H1 (cell line): Measurements from ENCODE around the gene VIM. TPM values are rescaled to one million over a fixed set of nuclear protein-coding genes. Genes with fewer than 3 reads are reported as not detected.

Source experiments
- CTCF ChIA-PET: fragments of 300-600 bp; sonication (Branson Sonifier 250); formaldehyde crosslinking; loops from one replicate; lab custom pipeline; 2021; ENCODE audit not compliant: partially characterized antibody; lab: Charles Lee
- POLR2A ChIA-PET: fragments of 300-600 bp; sonication (Branson Sonifier 250); formaldehyde crosslinking; loops from one replicate; lab custom pipeline; 2021; ENCODE audit warnings: inconsistent platforms; ENCODE audit not compliant: partially characterized antibody; lab: Charles Lee
- DNase-seq, 2 experiments: peaks; one replicate each; pipeline versions ENCODE4 v3.0.0 to v3.0.0-alpha.2; 2010 to 2022; ENCODE audit warnings: low spot score in 2 of 2, low read depth in 1 of 2, mixed read lengths in 1 of 2
- FAIRE-seq: peaks from 2 replicates; lab custom pipeline; 2011; peaks lifted over from hg19 to GRCh38; lab: Jason Lieb, UNC
- H2AFZ ChIP-seq: 2 replicates; pipeline ENCODE4 v1.8.1; 2012; ENCODE audit warnings: low read length, inconsistent platforms
- H2AK5ac ChIP-seq: 2 replicates; pipeline ENCODE4 v1.6.1; 2013; ENCODE audit warnings: low read depth, low read length
- H2BK120ac ChIP-seq: replicated peaks from 2 replicates; pipeline ENCODE3; 2013; ENCODE audit warnings: low read depth, low read length, inconsistent platforms
- H2BK12ac ChIP-seq: 2 replicates; pipeline ENCODE4 v1.6.1; 2013; ENCODE audit warnings: low read depth, low read length
- H2BK15ac ChIP-seq: 2 replicates; pipeline ENCODE4 v1.6.1; 2013; ENCODE audit warnings: low read length
- H2BK20ac ChIP-seq: 2 replicates; pipeline ENCODE4 v1.6.1; 2013; ENCODE audit warnings: low read length
- H2BK5ac ChIP-seq: 2 replicates; pipeline ENCODE4 v1.6.1; 2013; ENCODE audit warnings: low read depth, low read length
- H3K14ac ChIP-seq: 2 replicates; pipeline ENCODE4 v1.6.1; 2013; ENCODE audit warnings: inconsistent platforms; ENCODE audit not compliant: insufficient read length
- H3K18ac ChIP-seq: 2 replicates; pipeline ENCODE4 v1.6.1; 2013; ENCODE audit warnings: low read length; ENCODE audit errors: extremely low read depth
- H3K23ac ChIP-seq: 2 replicates; pipeline ENCODE4 v1.6.1; 2013; ENCODE audit warnings: inconsistent platforms; ENCODE audit not compliant: insufficient read length
- H3K23me2 ChIP-seq: 2 replicates; pipeline ENCODE4 v1.6.1; 2013; ENCODE audit warnings: low read depth, low read length
- H3K27ac ChIP-seq: 2 replicates; pipeline ENCODE4 v1.6.1; 2011; ENCODE audit warnings: low read depth, low read length, inconsistent platforms
- H3K27me3 ChIP-seq, 4 experiments: replicated peaks in 1 of 4; 1 replicate in 1 of 4; 2 replicates in 3 of 4; pipeline versions ENCODE4 v1.6.1 to v1.8.1; 2011 to 2013; ENCODE audit warnings: low read length in 3 of 4, mild to moderate bottlenecking in 3 of 4, inconsistent platforms in 2 of 4, mixed read lengths in 2 of 4, moderate library complexity in 1 of 4; ENCODE audit not compliant: control insufficient read depth in 3 of 4, insufficient read depth in 3 of 4; ENCODE audit errors: extremely low read depth in 1 of 4
- H3K36me3 ChIP-seq, 4 experiments: 2 replicates each; pipeline versions ENCODE4 v1.6.1 to v1.8.1; 2011 to 2013; ENCODE audit warnings: mild to moderate bottlenecking in 4 of 4, low read length in 3 of 4, moderate library complexity in 2 of 4, control low read depth in 1 of 4, inconsistent platforms in 1 of 4; ENCODE audit not compliant: insufficient read depth in 4 of 4, control insufficient read depth in 2 of 4
- H3K4ac ChIP-seq: replicated peaks from 2 replicates; pipeline ENCODE3; 2013; ENCODE audit warnings: low read length, low read depth, mixed read lengths, inconsistent platforms; ENCODE audit not compliant: insufficient read length
- H3K4me1 ChIP-seq, 4 experiments: replicated peaks in 1 of 4; 1 replicate in 1 of 4; 2 replicates in 3 of 4; pipeline versions ENCODE4 v1.6.1 to v1.8.1; 2011 to 2013; ENCODE audit warnings: low read length in 3 of 4, inconsistent platforms in 2 of 4, mixed read lengths in 1 of 4; ENCODE audit not compliant: insufficient read depth in 4 of 4, control insufficient read depth in 3 of 4
- H3K4me2 ChIP-seq, 2 experiments: 2 replicates each; pipeline versions ENCODE4 v1.6.1 to v1.8.1; 2011 to 2013; ENCODE audit warnings: low read depth in 2 of 2, low read length in 2 of 2, control low read depth in 1 of 2, inconsistent platforms in 1 of 2, mild to moderate bottlenecking in 1 of 2; ENCODE audit not compliant: insufficient read depth in 1 of 2
- H3K4me3 ChIP-seq, 4 experiments: fragments of 200-600, 300-600 bp in 1 of 4; sonication (generic), shearing (Covaris generic), sonication (Bioruptor Twin) in 1 of 4; 2 replicates each; pipeline versions ENCODE4 v1.5.1 to v1.8.1; 2011 to 2016; ENCODE audit warnings: low read length in 4 of 4, low read depth in 3 of 4, control low read depth in 2 of 4, inconsistent platforms in 2 of 4, mild to moderate bottlenecking in 2 of 4, mixed read lengths in 1 of 4, moderate library complexity in 1 of 4; ENCODE audit not compliant: insufficient read depth in 2 of 4; ENCODE audit errors: extremely low read depth in 1 of 4
- H3K56ac ChIP-seq: replicated peaks from 2 replicates; pipeline ENCODE3; 2013; ENCODE audit warnings: low read depth, mild to moderate bottlenecking, mixed read lengths, low read length, inconsistent platforms; ENCODE audit not compliant: insufficient read length
- H3K79me1 ChIP-seq: 2 replicates; pipeline ENCODE4 v1.6.1; 2013; ENCODE audit warnings: low read depth, low read length, control low read depth
- H3K79me2 ChIP-seq, 2 experiments: 2 replicates each; pipeline versions ENCODE4 v1.6.1 to v1.8.1; 2012 to 2013; ENCODE audit warnings: low read length in 2 of 2, mild to moderate bottlenecking in 2 of 2, inconsistent platforms in 1 of 2; ENCODE audit not compliant: insufficient read depth in 2 of 2, control insufficient read depth in 1 of 2
- H3K9ac ChIP-seq, 4 experiments: replicated peaks in 1 of 4; 1 replicate in 1 of 4; 2 replicates in 3 of 4; pipeline versions ENCODE4 v1.6.1 to v1.8.1; 2011 to 2013; ENCODE audit warnings: low read depth in 3 of 4, low read length in 3 of 4, control low read depth in 2 of 4, mild to moderate bottlenecking in 2 of 4, moderate library complexity in 2 of 4, inconsistent platforms in 1 of 4; ENCODE audit errors: extremely low read depth in 1 of 4
- H3K9me3 ChIP-seq, 2 experiments: 2 replicates each; pipeline versions ENCODE4 v1.6.1 to v1.8.1; 2012 to 2013; ENCODE audit warnings: mild to moderate bottlenecking in 2 of 2, moderate library complexity in 2 of 2, control low read depth in 1 of 2, inconsistent platforms in 1 of 2, low read depth in 1 of 2, low read length in 1 of 2, mixed read lengths in 1 of 2; ENCODE audit not compliant: insufficient read depth in 2 of 2
- H4K20me1 ChIP-seq, 2 experiments: replicated peaks in 1 of 2; 2 replicates each; pipeline versions ENCODE3 to v1.8.1; 2011 to 2013; ENCODE audit warnings: inconsistent platforms in 2 of 2, low read length in 2 of 2, mild to moderate bottlenecking in 1 of 2; ENCODE audit not compliant: insufficient read depth in 2 of 2, control insufficient read depth in 1 of 2
- H4K5ac ChIP-seq: 2 replicates; pipeline ENCODE4 v1.6.1; 2013; ENCODE audit warnings: low read length, low read depth, mixed read lengths, inconsistent platforms; ENCODE audit not compliant: insufficient read length
- H4K8ac ChIP-seq: 2 replicates; pipeline ENCODE4 v1.8.0; 2013; ENCODE audit warnings: mild to moderate bottlenecking, moderate library complexity, low read length, inconsistent platforms; ENCODE audit not compliant: insufficient read depth; ENCODE audit errors: extremely low read depth
- H4K91ac ChIP-seq: replicated peaks from 2 replicates; pipeline ENCODE3; 2013; ENCODE audit warnings: low read length, mixed read lengths, inconsistent platforms; ENCODE audit not compliant: insufficient read length
- EGR1 ChIP-seq: IDR thresholded peaks from 2 replicates; pipeline ENCODE4 v1.6.1; 2011; ENCODE audit warnings: low read depth, low read length, borderline replicate concordance
- EZH2 ChIP-seq: fragments of 200-600 bp; sonication (generic); IDR thresholded peaks from 2 replicates; pipeline ENCODE4 v1.7.1; 2012; ENCODE audit warnings: low read depth, mild to moderate bottlenecking, moderate library complexity, low read length, inconsistent platforms; ENCODE audit not compliant: severe bottlenecking
- NRF1 ChIP-seq: IDR thresholded peaks from 2 replicates; pipeline ENCODE4 v1.6.1; 2011; ENCODE audit warnings: mild to moderate bottlenecking, low read depth, low read length, improper control_type of control experiment
- SAP30 ChIP-seq: fragments of 300-600 bp; sonication (generic); IDR thresholded peaks from 2 replicates; pipeline ENCODE4 v1.7.1; 2012; ENCODE audit warnings: low read length, moderate library complexity, mild to moderate bottlenecking, inconsistent platforms; ENCODE audit not compliant: insufficient read depth, insufficient replicate concordance
- SP2 ChIP-seq: IDR thresholded peaks from 2 replicates; pipeline ENCODE4 v1.6.1; 2012; ENCODE audit warnings: mild to moderate bottlenecking, low read length, inconsistent platforms
- YY1 ChIP-seq: IDR thresholded peaks from 2 replicates; pipeline ENCODE4 v1.6.1; 2011; ENCODE audit warnings: low read depth, mild to moderate bottlenecking, low read length
- WGBS, 2 experiments: shearing (Covaris generic) in 1 of 2; methylation state at CpG; one replicate each; pipeline versions ENCODE4 v1.1.6 to v1.1.7; 2013 to 2015; ENCODE audit warnings: low lambda C conversion rate in 2 of 2, mixed read lengths in 2 of 2, inconsistent platforms in 1 of 2, low coverage in 1 of 2, missing lambda C conversion rate in 1 of 2; ENCODE audit not compliant: insufficient replicate concordance in 2 of 2, insufficient coverage in 1 of 2, insufficient read length in 1 of 2; ENCODE audit errors: extremely low coverage in 1 of 2, missing lambda C conversion rate in 1 of 2; 5-methylcytosine and 5-hydroxymethylcytosine counted together
- polyA plus RNA-seq, 7 experiments: library from polyadenylated mRNA; depleted of rRNA in 3 of 7; stranded (reverse) in 5 of 7; unstranded in 2 of 7; fragments of >200 nt in 5 of 7; fragments of 200-250 nt in 2 of 7; gene quantifications; 1 replicate in 5 of 7; 2 replicates in 1 of 7; 4 replicates in 1 of 7; pipeline versions ENCODE4 v1.2.1 to v1.2.3, GENCODE V29; 2011 to 2013; ENCODE audit warnings: missing spikeins in 2 of 7, mixed read lengths in 2 of 7
- total RNA-seq: library from RNA; stranded (reverse); fragmentation: NEBNext Ultra II Directional; extraction: Animal tissue kit (Norgen Biotek cat#: 25700); gene quantifications from 2 replicates; pipeline ENCODE4 v1.2.1, GENCODE V29; 2021

Gene VIM
- total and polyA plus RNA-seq, 2 of the 8 experiments (the other 6 are each of a cell fraction or from before 2014, with no cell fraction given), result 347 to 372 TPM

GRCh38 chr10:17250736-17251135, 22.7 kb downstream of the VIM start:
- no peak overlapping the region for H2BK12ac ChIP-seq
- H3K79me2 ChIP-seq, result no peaks in the 10 kb centered on the region
- H3K27me3 ChIP-seq, result no peaks in the 10 kb centered on the region
- H3K4me2 ChIP-seq, result no peak overlapping the region
- no peak overlapping the region for H3K56ac ChIP-seq
- H4K8ac ChIP-seq, result no peak overlapping the region
- no peaks in the 10 kb centered on the region for H3K79me1 ChIP-seq
- H3K9ac ChIP-seq, result no peak overlapping the region
- H3K9me3 ChIP-seq, result peaks cover 0 to 6% of the 10 kb centered on the region in 2 experiments; a peak in 2 of 4 replicates
- no peak overlapping the region for H3K23ac ChIP-seq
- DNase-seq (no peak), FAIRE-seq (no peak)
- no peak overlapping the region for H2BK120ac ChIP-seq
- H3K36me3 ChIP-seq, result no peaks in the 10 kb centered on the region
- H2BK20ac ChIP-seq, result no peak overlapping the region
- no peak overlapping the region for H4K91ac ChIP-seq
- H2AK5ac ChIP-seq, result no peak overlapping the region
- no peak overlapping the region for H3K14ac ChIP-seq
- H2BK5ac ChIP-seq, result no peak overlapping the region
- no peaks in the 10 kb centered on the region for H3K4me1 ChIP-seq
- H3K23me2 ChIP-seq, result no peaks in the 10 kb centered on the region
- no peak overlapping the region for H3K27ac ChIP-seq
- WGBS, 2 experiments, result 100% methylated on average over 2 of the region's 2 CpGs; no CpG with 5 or more reads in 1 of the 2 experiments
- CTCF ChIA-PET, result interaction anchor here (0.5 to 1.8 kb wide), 4 partner anchors 352 to 493 kb away, joined by 3 to 4 read pairs (median 3); no protein-coding TSS in a partner anchor
- no peak overlapping the region for H3K4ac ChIP-seq
- H3K4me3 ChIP-seq, result no peak overlapping the region
- no peak overlapping the region for H2AFZ ChIP-seq
- TF ChIP-seq SP2 (no peak), EGR1 (no peak), EZH2 (no peak), NRF1 (no peak), YY1 (no peak), SAP30 (no peak)
- H3K18ac ChIP-seq, result no peak overlapping the region
- H2BK15ac ChIP-seq, result no peak overlapping the region
- POLR2A ChIA-PET, result no interaction called here
- H4K5ac ChIP-seq, result no peak overlapping the region
- H4K20me1 ChIP-seq, result no peaks in the 10 kb centered on the region
